Lower leg skin (tissue), 3 donors: ENCODE data around the gene PSMG2.

Source experiments
- POLR2A ChIP-seq, 2 donors: fragments of 450-650 bp; IDR thresholded peaks; one replicate each; pipeline ENCODE4 v1.6.1; 2016 to 2017; ENCODE audit warnings: antibody characterized with exemption in 2 of 2, mild to moderate bottlenecking in 1 of 2, moderate library complexity in 1 of 2
- TF ChIP-seq, protein P1 (sequence below), 3 donors: fragments of 450-650 bp; IDR thresholded peaks; one replicate each; pipeline ENCODE4 v1.5.1; 2016; ENCODE audit warnings: antibody characterized with exemption in 3 of 3, mild to moderate bottlenecking in 3 of 3, moderate library complexity in 2 of 3

DNA sequence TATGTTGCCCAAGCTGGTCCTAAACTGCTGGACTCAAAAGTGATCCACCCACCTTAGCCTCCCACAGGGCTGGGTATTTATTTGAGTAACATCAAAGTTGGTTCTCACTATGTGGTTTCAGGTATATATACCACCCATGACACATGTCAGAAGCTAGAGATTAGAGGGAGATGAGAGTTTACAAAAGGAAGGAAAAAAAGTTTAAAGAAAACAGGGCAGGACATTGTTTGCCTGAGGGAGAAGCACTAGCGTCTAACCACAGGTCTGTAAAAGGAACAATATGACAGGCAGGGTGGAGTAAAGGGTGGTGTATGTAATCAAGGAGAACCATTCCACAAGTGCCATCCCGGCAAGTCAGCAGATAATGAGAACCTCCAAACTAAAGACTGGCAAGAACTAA is 8.8 kb upstream of the PSMG2 start:
- TF ChIP-seq, protein P1, sequence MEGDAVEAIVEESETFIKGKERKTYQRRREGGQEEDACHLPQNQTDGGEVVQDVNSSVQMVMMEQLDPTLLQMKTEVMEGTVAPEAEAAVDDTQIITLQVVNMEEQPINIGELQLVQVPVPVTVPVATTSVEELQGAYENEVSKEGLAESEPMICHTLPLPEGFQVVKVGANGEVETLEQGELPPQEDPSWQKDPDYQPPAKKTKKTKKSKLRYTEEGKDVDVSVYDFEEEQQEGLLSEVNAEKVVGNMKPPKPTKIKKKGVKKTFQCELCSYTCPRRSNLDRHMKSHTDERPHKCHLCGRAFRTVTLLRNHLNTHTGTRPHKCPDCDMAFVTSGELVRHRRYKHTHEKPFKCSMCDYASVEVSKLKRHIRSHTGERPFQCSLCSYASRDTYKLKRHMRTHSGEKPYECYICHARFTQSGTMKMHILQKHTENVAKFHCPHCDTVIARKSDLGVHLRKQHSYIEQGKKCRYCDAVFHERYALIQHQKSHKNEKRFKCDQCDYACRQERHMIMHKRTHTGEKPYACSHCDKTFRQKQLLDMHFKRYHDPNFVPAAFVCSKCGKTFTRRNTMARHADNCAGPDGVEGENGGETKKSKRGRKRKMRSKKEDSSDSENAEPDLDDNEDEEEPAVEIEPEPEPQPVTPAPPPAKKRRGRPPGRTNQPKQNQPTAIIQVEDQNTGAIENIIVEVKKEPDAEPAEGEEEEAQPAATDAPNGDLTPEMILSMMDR (IDR thresholded peaks at IDR 0.05) = no peak
- no peak for TF ChIP-seq POLR2A (IDR thresholded peaks at IDR 0.05)
